Measurements from ENCODE around the gene MARVELD3.
"Not testable (repeated sequence)": the region's sequence is repeated elsewhere in the genome, so short reads cannot be mapped to it uniquely, and the experiment has no call there.

MARVELD3 gene

DNA sequence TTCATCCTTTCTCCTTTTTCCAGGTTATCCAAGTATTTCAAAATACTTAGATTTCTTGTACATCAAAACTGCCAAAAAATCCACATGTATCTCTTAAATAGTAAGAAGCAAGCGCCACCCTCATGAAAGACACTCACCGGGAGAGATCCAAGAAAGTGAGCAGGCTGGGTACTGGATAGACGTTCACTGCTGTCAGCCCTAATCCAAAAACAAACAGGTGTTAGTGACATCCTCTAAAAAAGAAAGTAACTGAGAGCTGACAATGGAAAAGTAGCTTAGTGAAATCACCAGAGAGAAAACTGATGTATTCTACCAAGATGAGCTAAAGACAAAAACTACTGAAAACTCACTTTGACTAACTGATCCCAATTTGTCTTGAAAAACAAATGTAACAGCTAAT, 46.1 kb downstream of the MARVELD3 start:
- DNase-seq (ENCODE audit: low read depth in 2 of 2): no peak

DNA sequence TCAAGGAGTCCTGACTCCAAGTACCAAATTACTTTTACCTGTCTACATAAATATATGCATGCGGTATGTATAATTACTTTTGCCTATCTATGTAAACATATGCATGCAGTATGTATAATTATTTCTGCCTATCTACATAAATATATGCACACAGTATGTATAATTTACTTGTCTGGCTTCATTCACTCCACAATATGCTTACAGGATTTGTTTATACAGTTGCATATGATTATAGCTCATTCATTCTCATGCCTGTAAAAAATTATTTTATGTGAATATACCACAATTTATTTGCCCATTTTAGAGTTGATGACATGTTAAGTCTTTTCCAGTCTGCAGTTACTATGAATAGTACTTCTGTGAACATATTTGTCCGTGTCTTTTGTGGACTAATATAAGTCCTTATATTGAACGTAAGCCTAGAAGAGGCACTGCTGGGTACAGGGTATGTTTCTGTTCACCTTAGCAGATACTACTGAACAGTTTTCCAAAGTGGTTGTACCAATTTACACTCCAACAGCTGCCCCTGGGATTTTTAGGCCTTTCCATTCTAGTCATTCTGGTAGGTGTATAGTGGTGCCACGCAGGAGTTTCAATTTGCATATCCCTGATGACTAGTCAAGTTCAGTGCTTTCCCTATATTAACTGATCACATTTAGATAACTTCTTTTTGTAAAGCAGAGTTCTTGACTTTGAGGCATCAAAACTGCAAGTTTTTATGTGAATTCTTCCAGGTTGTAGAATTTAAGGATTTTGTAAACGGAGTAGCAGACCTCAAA, 47.0 kb downstream of the MARVELD3 start:
- DNase-seq (ENCODE audit: low read depth in 2 of 2): no peak

DNA sequence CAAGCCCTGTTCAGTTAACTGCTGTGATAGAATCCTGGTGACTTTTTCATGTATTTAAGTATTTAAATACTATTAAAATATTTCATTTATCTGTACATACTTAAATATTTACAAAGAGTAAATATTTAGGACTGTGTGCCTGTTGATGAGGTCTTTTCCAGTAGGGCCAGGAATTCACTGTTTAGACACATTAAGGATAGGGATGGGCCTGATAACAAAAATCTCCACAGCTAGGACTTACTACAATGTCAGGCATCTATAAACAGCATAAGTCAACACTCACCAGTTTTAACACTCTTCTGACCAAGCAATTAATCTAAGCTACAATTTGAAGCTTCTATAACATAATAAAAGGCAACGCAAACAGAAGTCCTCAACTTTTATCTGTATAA, 47.6 kb downstream of the MARVELD3 start:
- no peak for DNase-seq (ENCODE audit: low read depth in 2 of 2)

DNA sequence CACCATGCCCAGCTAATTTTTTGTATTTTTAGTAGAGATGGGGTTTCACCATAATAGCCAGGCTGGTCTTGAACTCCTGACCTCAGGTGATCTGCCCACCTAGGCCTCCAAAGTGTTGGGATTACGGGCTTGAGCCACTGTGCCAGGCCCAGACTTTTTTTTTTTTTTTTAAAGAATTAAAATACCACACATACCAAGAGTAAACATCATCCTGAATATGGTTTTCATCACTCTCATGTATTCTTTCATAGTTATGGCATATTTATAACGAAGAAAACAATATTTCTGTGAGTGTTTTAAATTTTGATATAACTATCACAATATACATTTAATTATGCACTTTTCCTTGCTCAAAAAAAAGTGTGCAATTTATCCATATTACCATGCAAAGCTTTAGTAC, 48.2 kb downstream of the MARVELD3 start:
- DNase-seq (ENCODE audit: low read depth in 2 of 2): no peak

DNA sequence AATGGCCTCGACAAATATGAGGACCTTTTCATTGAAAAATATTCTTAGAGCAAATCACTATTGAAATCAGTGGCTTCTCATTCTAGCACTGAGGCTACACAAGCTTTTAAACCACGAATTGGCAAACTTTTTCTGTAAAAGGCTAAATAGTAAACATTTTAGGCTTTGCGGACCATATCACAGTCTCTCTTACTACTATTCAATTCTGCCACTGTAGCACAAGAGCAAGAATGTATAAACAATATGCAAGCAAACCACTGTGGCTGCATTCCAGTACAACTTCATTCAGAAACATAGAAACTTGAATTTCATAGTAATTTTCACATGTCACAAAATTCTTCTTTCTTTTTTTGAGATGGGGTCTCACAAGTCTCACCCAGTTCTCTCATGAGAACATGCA, 49.4 kb downstream of the MARVELD3 start:
- DNase-seq (ENCODE audit: low read depth in 2 of 2): no peak

DNA sequence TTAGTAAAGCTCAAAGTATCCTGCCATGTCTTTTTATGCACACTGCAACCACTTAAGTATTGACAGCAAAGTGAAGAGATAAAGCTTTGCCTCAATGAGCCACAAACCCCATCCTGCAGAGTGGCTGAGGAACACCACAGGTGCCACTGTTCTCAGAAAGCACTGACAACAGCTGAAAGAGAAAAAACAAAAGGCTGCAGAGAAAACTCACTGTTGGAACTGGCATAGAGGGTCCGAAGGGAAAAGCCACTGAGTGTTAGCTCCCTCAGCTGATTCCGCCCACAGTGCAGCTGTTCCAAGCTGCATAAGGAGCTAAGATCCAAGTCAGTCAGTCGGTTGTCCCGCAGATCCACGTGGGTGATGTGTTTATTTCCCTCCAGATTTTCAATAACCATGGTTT, 50.3 kb downstream of the MARVELD3 start:
- no peak for DNase-seq (ENCODE audit: low read depth in 2 of 2)

DNA sequence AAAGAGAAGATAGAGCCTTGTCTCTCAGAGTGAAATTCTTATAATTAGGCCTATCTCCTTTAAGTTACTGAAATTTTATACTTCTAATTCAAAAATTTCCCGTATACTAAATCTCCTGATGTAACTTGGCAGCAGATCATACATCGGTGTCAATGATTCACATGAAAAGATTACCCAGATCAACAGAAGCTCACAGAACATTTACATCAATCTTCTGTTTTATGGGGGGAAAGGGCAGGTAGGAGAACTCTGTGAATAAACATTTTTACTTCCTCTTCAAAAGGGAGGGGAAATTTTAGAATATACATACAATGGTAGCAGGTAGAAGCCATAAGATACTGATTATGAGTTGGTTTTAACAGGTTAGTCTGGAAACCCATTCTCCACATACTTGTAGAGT, 55.4 kb downstream of the MARVELD3 start:
- DNase-seq (ENCODE audit: low read depth in 2 of 2): no peak

DNA sequence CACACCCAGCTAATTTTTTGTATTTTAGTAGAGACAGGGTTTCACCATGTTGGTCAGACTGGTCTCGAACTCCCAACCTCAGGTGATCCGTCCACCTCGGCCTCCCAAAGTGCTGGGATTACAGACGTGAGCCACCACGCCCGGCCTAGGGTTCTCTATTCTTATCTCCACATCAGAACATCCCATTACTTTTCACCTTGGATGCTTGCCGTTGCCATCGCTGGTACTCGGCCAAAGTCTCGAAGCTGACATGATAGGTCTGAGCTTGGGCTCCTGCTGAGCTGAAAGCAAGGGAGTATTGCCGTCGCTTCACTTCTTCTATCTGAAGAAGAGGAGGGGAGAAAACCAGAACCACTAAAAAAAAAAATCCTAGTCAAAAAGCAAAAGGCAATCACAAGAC, 58.3 kb downstream of the MARVELD3 start:
- DNase-seq (ENCODE audit: low read depth in 2 of 2): not testable (repeated sequence)

Data from stimulated activated CD8-positive, alpha-beta memory T cell treated with anti-CD3 and anti-CD28 coated beads, Interleukin-2, amount 100 ng/mL, for 1 hour (primary cell).